Gastrocnemius medialis (tissue), 4 donors: ENCODE results near the gene NXNL1. TPM values are rescaled to one million over a fixed set of nuclear protein-coding genes. Genes with fewer than 3 reads are reported as not detected.
"Not testable (repeated sequence)": the region's sequence is repeated elsewhere in the genome, so short reads cannot be mapped to it uniquely, and the experiment has no call there.

Experiments
- ATAC-seq, 2 donors: fragments of 150-250 bp; one replicate each; pipeline ENCODE4 v1.9.1; 2016
- DNase-seq, 2 donors: peaks; one replicate each; pipeline ENCODE4 v3.0.0-alpha.2; 2019
- H3K27ac ChIP-seq, 4 donors: fragments of 200-600 bp; sonication (generic); 1 replicate in 1 of 4; 2 replicates in 3 of 4; pipeline ENCODE4 v1.5.1; 2016 to 2018; ENCODE audit warnings: mild to moderate bottlenecking in 2 of 4, moderate library complexity in 1 of 4
- H3K27me3 ChIP-seq, 3 donors: fragments of 200-600 bp; sonication (generic) in 2 of 3; 1 replicate in 1 of 3; 2 replicates in 2 of 3; pipeline versions ENCODE4 v1.5.1 to v1.6.0; 2016 to 2019; ENCODE audit warnings: mild to moderate bottlenecking in 1 of 3, moderate library complexity in 1 of 3
- H3K36me3 ChIP-seq, 2 donors: fragments of 200-600 bp; sonication (generic) in 1 of 2; one replicate each; pipeline ENCODE4 v1.5.1; 2017 to 2018
- H3K4me1 ChIP-seq, 2 donors: fragments of 200-600 bp; sonication (generic) in 1 of 2; one replicate each; pipeline ENCODE4 v1.5.1; 2016 to 2017; ENCODE audit warnings: mild to moderate bottlenecking in 2 of 2
- H3K4me3 ChIP-seq, 4 donors: fragments of 200-600 bp; sonication (generic) in 3 of 4; 1 replicate in 1 of 4; 2 replicates in 3 of 4; pipeline ENCODE4 v1.5.1; 2016 to 2019; ENCODE audit warnings: mild to moderate bottlenecking in 2 of 4
- H3K9me3 ChIP-seq, 3 donors: fragments of 200-600 bp; sonication (generic) in 2 of 3; 1 replicate in 1 of 3; 2 replicates in 2 of 3; pipeline ENCODE4 v1.5.1; 2016 to 2019
- CTCF ChIP-seq, 5 experiments: fragments of 450-650 bp in 3 of 5; fragments of 200-600 bp in 2 of 5; sonication (generic) in 2 of 5; IDR thresholded peaks in 4 of 5; conservative IDR thresholded peaks in 1 of 5; 1 replicate in 4 of 5; 2 replicates in 1 of 5; pipeline ENCODE4 v1.5.1; 2016 to 2019; ENCODE audit warnings: antibody characterized with exemption in 5 of 5, mild to moderate bottlenecking in 3 of 5, moderate library complexity in 3 of 5
- POLR2A ChIP-seq, 2 donors: fragments of 450-650 bp; IDR thresholded peaks; one replicate each; pipeline ENCODE4 v1.6.1; 2017; ENCODE audit warnings: antibody characterized with exemption in 2 of 2, mild to moderate bottlenecking in 2 of 2, moderate library complexity in 2 of 2
- in situ Hi-C, 4 donors: fragments of 200-750 bp; cut with MboI; loops; one replicate each; pipeline versions ENCODE4 v1.15.0 to v1.8.0; 2017; ENCODE audit warnings: low sequenced_read_pairs in 4 of 4
- intact Hi-C: fragments of 100-400 bp; cut with DNase I; formaldehyde crosslinking; loops from one replicate; pipeline ENCODE4 v1.15.1; 2023; ENCODE audit warnings: low total_unique reads
- total RNA-seq, 4 donors: library from RNA; depleted of rRNA; stranded (reverse); fragments of >200 nt; gene quantifications; one replicate each; pipeline versions ENCODE4 v1.1.0 to v1.2.3, GENCODE V29; 2016

Gene NXNL1, protein sequence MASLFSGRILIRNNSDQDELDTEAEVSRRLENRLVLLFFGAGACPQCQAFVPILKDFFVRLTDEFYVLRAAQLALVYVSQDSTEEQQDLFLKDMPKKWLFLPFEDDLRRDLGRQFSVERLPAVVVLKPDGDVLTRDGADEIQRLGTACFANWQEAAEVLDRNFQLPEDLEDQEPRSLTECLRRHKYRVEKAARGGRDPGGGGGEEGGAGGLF
- total RNA-seq, result not detected

DNA sequence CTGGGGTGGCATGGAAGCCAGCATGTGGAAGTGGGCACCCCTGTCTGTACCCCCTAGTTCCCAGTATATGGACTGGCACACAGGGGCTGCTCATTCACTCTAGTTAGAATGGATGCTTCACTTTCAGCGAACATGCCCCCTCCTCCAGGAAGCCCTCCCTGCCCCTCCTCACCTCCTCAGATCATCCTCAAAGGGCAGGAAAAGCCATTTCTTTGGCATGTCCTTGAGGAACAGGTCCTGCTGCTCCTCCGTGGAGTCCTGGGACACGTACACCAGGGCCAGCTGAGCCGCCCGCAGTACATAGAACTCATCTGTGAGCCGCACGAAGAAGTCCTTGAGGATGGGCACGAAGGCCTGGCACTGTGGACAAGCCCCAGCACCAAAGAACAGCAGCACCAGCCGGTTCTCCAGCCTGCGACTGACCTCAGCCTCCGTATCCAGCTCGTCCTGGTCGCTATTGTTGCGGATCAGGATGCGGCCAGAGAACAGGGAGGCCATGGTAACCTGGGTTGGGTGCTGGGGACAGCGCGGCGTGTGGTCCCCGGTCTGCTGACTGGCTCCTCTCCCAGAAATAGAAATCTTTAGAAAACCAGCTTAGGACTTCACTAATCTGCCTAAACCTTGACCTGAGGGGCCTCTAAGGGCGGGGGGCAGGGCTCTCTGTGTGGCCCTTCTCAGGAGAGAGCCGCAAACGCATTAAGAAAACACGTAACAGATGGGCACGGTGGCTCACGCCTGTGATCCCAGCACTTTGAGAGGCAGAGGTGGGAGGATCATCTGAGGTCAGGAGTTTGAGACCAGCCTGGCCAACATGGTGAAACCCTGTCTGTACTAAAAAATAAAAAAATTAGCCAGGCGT lies at the start of gene NXNL1:
NXNL1 (minus strand) TSS at position 555 of the 859 bp plus-strand sequence; CDS start at position 498, 57 bp downstream.
- no peak within 1 kb of the TSS for H3K27ac ChIP-seq
- no peaks in the 10 kb centered on the region for H3K4me1 ChIP-seq
- H3K36me3 ChIP-seq, result no peaks in the 10 kb centered on the region
- TF ChIP-seq POLR2A (IDR thresholded peaks at IDR 0.05), result no peak
- TF ChIP-seq CTCF (IDR thresholded peaks at IDR 0.05 in 4 of 5, conservative IDR thresholded peaks at IDR 0.05 in 1 of 5), result no peak
- DNase-seq (no peak), ATAC-seq (no peak)
- H3K9me3 ChIP-seq, result no peaks in the 10 kb centered on the region
- H3K4me3 ChIP-seq, result no peak within 1 kb of the TSS
- peaks cover 26 to 38% (median 36%) of the 10 kb centered on the region in 3 donors for H3K27me3 ChIP-seq
- intact Hi-C loops (no loop called here), in situ Hi-C loops (loop anchor here in 2 of 4 donors (10.0 kb wide), 2 partner anchors 66 to 116 kb away; partner anchors contain the start of gene CCDC194 (in 1 of the 2))

GRCh38 chr19:17508558-17508933 lies 47.8 kb upstream of the NXNL1 start:
- ATAC-seq, H3K4me3 ChIP-seq, H3K27me3 ChIP-seq, H3K36me3 ChIP-seq, DNase-seq, intact Hi-C loops, in situ Hi-C loops, H3K9me3 ChIP-seq: not testable (repeated sequence)
- Histone ChIP-seq H3K27ac (peak overlapping the region; percentile 10 to 75 (median 48)), H3K4me1 (peaks cover 22 to 29% of the 10 kb centered on the region in 2 donors)

DNA sequence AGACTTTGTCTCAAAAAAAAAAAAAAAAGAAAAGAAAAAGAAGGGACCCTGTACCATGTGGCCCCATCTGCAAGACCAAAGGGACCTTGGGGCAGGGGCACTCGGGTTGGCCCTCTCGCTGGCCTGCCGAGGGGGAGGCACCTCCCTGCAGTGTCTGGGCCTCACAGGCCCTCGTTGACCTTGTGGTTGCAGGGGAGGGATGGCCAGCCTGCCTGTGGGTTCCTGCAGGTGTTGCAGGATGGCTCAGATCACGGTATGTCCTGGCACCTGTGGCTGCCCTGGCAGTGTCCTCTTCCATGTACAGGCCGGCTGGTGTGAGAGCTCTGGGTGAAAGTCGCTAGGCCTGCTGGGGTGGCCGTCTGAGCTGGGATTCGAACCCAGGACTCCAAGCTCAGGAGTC lies 46.0 kb upstream of the NXNL1 start:
- H3K4me1 ChIP-seq, result peaks cover 16 to 21% of the 10 kb centered on the region in 2 donors
- no peak overlapping the region for H3K4me3 ChIP-seq
- peak in 1 of 2 donors; percentile 47 for DNase-seq
- intact Hi-C loops (no loop called here), in situ Hi-C loops (no loop called here)
- TF ChIP-seq CTCF (IDR thresholded peaks at IDR 0.05 in 4 of 5, conservative IDR thresholded peaks at IDR 0.05 in 1 of 5), result no peak
- no peak for TF ChIP-seq POLR2A (IDR thresholded peaks at IDR 0.05)
- peaks cover 0 to 7% of the 10 kb centered on the region in 2 donors for H3K36me3 ChIP-seq
- ATAC-seq, result no peak
- peak overlapping the region; percentile 26 to 75 (median 48) for H3K27ac ChIP-seq
- no peaks in the 10 kb centered on the region for H3K27me3 ChIP-seq
- no peaks in the 10 kb centered on the region for H3K9me3 ChIP-seq

DNA sequence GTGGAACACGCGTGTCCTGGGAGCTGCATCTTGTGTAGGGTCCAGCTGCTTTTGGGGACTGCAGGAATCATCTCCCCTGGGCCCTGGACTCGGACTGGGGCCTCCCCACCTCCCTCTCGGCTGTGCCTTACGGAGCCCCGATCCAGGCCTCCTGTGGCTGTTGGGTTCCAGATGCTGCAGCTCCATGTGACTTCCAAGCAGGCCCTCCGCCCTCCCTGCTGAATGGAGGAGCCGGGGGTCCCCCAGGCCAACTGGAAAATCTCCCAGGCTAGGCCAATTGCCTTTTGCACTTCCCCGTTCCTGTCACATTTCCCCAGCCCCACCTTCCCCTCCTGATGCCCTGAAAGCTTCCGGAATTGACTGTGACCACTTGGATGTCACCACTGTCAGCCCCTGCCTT lies 44.5 kb upstream of the NXNL1 start:
- peaks cover 6 to 15% of the 10 kb centered on the region in 2 donors for H3K4me1 ChIP-seq

More for the DNA sequence above, 44.5 kb upstream of the NXNL1 start:
- intact Hi-C loops, result no loop called here
- Histone ChIP-seq H3K27me3 (no peaks in the 10 kb centered on the region), H3K4me3 (no peak overlapping the region), H3K9me3 (no peaks in the 10 kb centered on the region), H3K27ac (peak overlapping the region in 2 of 4 donors; percentile 43 to 75), H3K36me3 (peaks cover 0 to 18% of the 10 kb centered on the region in 2 donors)
- TF ChIP-seq POLR2A (IDR thresholded peaks at IDR 0.05) (no peak), CTCF (IDR thresholded peaks at IDR 0.05 in 4 of 5, conservative IDR thresholded peaks at IDR 0.05 in 1 of 5) (no peak)
- in situ Hi-C loops, result no loop called here
- DNase-seq (no peak), ATAC-seq (no peak)
